Kidney (tissue), 14 donors: ENCODE measurements around the gene ETF1. TPM values are rescaled to one million over a fixed set of nuclear protein-coding genes. Genes with fewer than 3 reads are reported as not detected.

Source experiments
- DNase-seq, 5 donors: peaks; one replicate each; pipeline ENCODE4 v3.0.0-alpha.2; 2013 to 2020
- FAIRE-seq: peaks from 2 replicates; lab custom pipeline; 2012; peaks lifted over from hg19 to GRCh38; lab: Jason Lieb, UNC
- H3K27ac ChIP-seq, 2 donors: one replicate each; pipeline ENCODE4 v1.7.0; 2013; ENCODE audit warnings: low read depth in 2 of 2, low read length in 2 of 2, inconsistent platforms in 1 of 2
- H3K27me3 ChIP-seq: one replicate; pipeline ENCODE4 v1.7.1; 2013; ENCODE audit warnings: low read length, inconsistent platforms; ENCODE audit not compliant: control insufficient read depth, insufficient read depth
- H3K36me3 ChIP-seq, 3 donors: one replicate each; pipeline versions ENCODE4 v1.7.0 to v1.7.1; 2013; ENCODE audit warnings: low read length in 3 of 3, control low read depth in 1 of 3, inconsistent platforms in 1 of 3; ENCODE audit not compliant: insufficient read depth in 3 of 3, control insufficient read depth in 2 of 3
- H3K4me1 ChIP-seq, 3 donors: one replicate each; pipeline versions ENCODE4 v1.7.0 to v1.7.1; 2013; ENCODE audit warnings: low read length in 3 of 3, inconsistent platforms in 1 of 3, low read depth in 1 of 3; ENCODE audit not compliant: control insufficient read depth in 2 of 3, insufficient read depth in 2 of 3
- H3K4me3 ChIP-seq, 3 donors: one replicate each; pipeline versions ENCODE4 v1.7.0 to v1.8.1; 2013; ENCODE audit warnings: low read length in 3 of 3, control low read depth in 1 of 3, inconsistent platforms in 1 of 3
- H3K9ac ChIP-seq, 3 donors: one replicate each; pipeline versions ENCODE4 v1.7.0 to v1.7.1; 2013; ENCODE audit warnings: low read length in 3 of 3, control low read depth in 1 of 3, inconsistent platforms in 1 of 3
- H3K9me3 ChIP-seq, 3 donors: one replicate each; pipeline versions ENCODE4 v1.7.0 to v1.7.1; 2013; ENCODE audit warnings: low read length in 3 of 3, control low read depth in 1 of 3, inconsistent platforms in 1 of 3; ENCODE audit not compliant: control insufficient read depth in 2 of 3, insufficient read depth in 1 of 3
- CTCF ChIP-seq: IDR thresholded peaks from 3 replicates; pipeline ENCODE4 v1.5.1; 2012; ENCODE audit warnings: mild to moderate bottlenecking, moderate library complexity, borderline replicate concordance; ENCODE audit not compliant: insufficient read depth; ENCODE audit errors: extremely low read depth
- intact Hi-C: fragments of 100-400 bp; cut with DNase I; formaldehyde crosslinking; loops from one replicate; pipeline ENCODE4 v1.11.1; 2022
- polyA plus RNA-seq: library from polyadenylated mRNA; stranded (reverse); fragments of 350-450 nt; fragmentation: Illumina TruSeq; extraction: RNeasy Lipid Tissue Mini Kit (QIAGEN cat#74804); gene quantifications from one replicate; pipeline ENCODE4 v1.2.3, GENCODE V29; 2014; ENCODE audit warnings: low read depth, low replicate concordance; ENCODE audit not compliant: insufficient read depth
- total RNA-seq: library from RNA; stranded (reverse); fragmentation: NEBNext Ultra II Directional; extraction: Animal tissue kit (Norgen Biotek cat#: 25700); gene quantifications from one replicate; pipeline ENCODE4 v1.2.1, GENCODE V29; 2021
- donor health status: control.
- donor health status: control.
- donor health status: control.
- donor health status: control.
- donor health status: control.
- donor health status: DM: yes; HTN: yes; CAD: no.
- donor health status: Normal renal cell carcinoma (clear cell type).

ETF1 gene
- total and polyA plus RNA-seq, 2 donors from 2014 or later = 37.5 to 85.6 TPM

- FAIRE-seq = peak; percentile 64
- intact Hi-C loops = no loop called here
Measured at GRCh38 chr5:138575194-138576015, 32.4 kb upstream of the ETF1 start, which contains the start of gene HSPA9. Gene HSPA9 (minus strand): TSS chr5:138575401. CDS start chr5:138575318, 83 bp downstream.

DNA sequence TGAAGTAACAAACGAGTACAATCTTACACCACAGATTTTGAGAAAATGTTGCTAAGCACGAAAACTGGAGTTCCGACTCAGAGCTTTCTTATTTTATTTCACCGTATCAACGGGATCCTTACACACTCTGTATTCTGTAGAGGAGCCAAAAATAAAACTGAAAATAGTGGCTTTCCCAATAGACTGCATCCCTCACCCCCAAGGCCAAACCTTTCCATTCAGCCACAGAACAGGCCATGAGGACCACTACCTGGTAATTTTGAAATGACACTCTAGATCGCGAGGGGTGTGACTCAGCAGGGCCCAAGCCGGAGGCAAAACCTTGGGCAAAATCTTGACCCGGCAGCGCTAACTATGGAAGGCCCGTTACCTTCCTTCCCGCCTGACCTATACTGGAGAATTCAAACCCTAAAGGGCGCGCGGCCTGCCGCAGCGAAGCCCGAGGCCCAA, 31.7 kb upstream of the ETF1 start:
- peaks cover 0 to 3% (median 3%) of the 10 kb centered on the region in 3 donors for H3K4me1 ChIP-seq
- peak overlapping the region; percentile 95 to 100 (median 99) for H3K9ac ChIP-seq
- DNase-seq (no peak), FAIRE-seq (no peak)
- intact Hi-C loops = no loop called here
- peak overlapping the region; percentile 99 to 100 for H3K27ac ChIP-seq
- TF ChIP-seq CTCF = no peak
- H3K9me3 ChIP-seq = no peaks in the 10 kb centered on the region
- peaks cover 8 to 25% (median 21%) of the 10 kb centered on the region in 3 donors for H3K36me3 ChIP-seq
- H3K4me3 ChIP-seq = peak overlapping the region; percentile 95 to 97 (median 95)
- no peaks in the 10 kb centered on the region for H3K27me3 ChIP-seq

More at GRCh38 chr5:138575194-138576015, 32.4 kb upstream of the ETF1 start, which contains the start of gene HSPA9:
- peak within 1 kb of the TSS; percentile 99 to 100 for H3K27ac ChIP-seq
- no peak for TF ChIP-seq CTCF
- H3K4me3 ChIP-seq = peak within 1 kb of the TSS; percentile 95 to 97 (median 95)
- H3K36me3 ChIP-seq = peaks cover 8 to 18% (median 17%) of the 10 kb centered on the region in 3 donors
- H3K27me3 ChIP-seq = no peaks in the 10 kb centered on the region
- no peaks in the 10 kb centered on the region for H3K9me3 ChIP-seq
- DNase-seq = peak; percentile 99 to 100 (median 99)
- H3K9ac ChIP-seq = peak within 1 kb of the TSS; percentile 95 to 100 (median 99)
- H3K4me1 ChIP-seq = peaks cover 0 to 3% (median 3%) of the 10 kb centered on the region in 3 donors

DNA sequence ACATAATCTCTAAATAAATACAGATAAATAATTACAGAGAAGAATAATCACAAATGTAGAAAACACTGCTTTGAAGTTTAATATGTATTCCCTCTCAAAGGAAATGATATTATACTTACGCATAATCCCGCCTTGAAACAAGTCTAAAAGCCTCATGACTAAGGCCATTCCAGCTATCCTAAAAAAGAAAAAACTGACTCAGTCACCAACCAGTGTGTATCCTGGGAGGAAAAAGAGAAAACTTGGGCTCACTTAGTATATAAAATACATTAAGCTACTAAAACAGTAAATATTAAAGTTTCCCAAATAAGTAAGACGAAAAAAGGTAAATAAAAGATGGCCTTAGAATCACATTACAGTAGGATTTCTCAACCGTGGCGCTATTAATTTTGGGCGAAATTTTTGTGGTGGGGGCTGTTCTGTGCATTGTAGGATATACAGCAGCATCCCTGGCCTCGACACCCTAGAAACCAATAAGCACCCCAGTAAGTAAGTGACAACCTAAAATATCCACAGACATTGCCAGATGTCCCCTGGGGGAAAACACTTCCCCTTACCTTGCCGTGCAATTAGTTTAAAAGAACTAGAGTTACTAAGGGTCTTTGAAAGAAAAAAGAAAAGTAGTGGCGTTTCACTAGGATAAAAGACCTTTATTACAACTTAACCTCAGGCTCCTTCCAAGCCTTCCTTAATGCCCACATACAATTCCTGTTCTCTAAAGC, 31.1 kb upstream of the ETF1 start:
- no peak for FAIRE-seq
- Histone ChIP-seq H3K4me3 (peak overlapping the region; percentile 95 to 97 (median 95)), H3K36me3 (peaks cover 11 to 30% (median 21%) of the 10 kb centered on the region in 3 donors), H3K27ac (peak overlapping the region in 1 of 2 donors; percentile 99), H3K27me3 (no peaks in the 10 kb centered on the region), H3K9me3 (no peaks in the 10 kb centered on the region), H3K4me1 (peaks cover 0 to 6% (median 0%) of the 10 kb centered on the region in 3 donors), H3K9ac (peak overlapping the region; percentile 95 to 100 (median 99))
- intact Hi-C loops = no loop called here
- DNase-seq = no peak
- no peak for TF ChIP-seq CTCF
